Stimulated activated CD8-positive, alpha-beta memory T cell treated with anti-CD3 and anti-CD28 coated beads, Interleukin-2, amount 100 ng/mL, for 1 hour (primary cell): ENCODE measurements around the gene GNAT1.

Source experiments
- DNase-seq, 2 donors: peaks; one replicate each; pipeline ENCODE4 v3.0.0-alpha.2; 2020; ENCODE audit warnings: low read depth in 2 of 2

The GNAT1 gene

DNA sequence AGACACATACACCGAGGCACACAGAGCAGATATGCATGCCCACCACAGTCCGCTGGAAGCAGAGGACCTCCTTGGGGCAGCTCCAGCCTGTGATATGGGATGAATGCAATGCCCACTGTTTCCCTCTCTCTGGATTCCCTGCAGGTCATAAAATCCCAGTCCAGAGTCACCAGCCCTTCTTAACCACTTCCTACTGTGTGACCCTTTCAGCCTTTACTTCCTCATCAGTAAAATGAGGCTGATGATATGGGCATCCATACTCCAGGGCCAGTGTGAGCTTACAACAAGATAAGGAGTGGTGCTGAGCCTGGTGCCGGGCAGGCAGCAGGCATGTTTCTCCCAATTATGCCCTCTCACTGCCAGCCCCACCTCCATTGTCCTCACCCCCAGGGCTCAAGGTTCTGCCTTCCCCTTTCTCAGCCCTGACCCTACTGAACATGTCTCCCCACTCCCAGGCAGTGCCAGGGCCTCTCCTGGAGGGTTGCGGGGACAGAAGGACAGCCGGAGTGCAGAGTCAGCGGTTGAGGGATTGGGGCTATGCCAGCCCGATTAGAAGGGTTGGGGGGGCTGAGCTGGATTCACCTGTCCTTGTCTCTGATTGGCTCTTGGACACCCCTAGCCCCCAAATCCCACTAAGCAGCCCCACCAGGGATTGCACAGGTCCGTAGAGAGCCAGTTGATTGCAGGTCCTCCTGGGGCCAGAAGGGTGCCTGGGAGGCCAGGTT is at the start of gene GNAT1:
Gene GNAT1 (plus strand): TSS at position 675 of the 725 bp plus-strand sequence. CDS start 116 bp downstream, outside the sequence.
- no peak for DNase-seq

GRCh38 chr3:50146316-50146901 is 45.0 kb upstream of the GNAT1 start:
- DNase-seq = no peak

- no peak for DNase-seq
Measured at GRCh38 chr3:50147016-50147415, 44.4 kb upstream of the GNAT1 start.

- DNase-seq = no peak
Measured at GRCh38 chr3:50147447-50147846, 44.0 kb upstream of the GNAT1 start.

- no peak for DNase-seq
Measured at GRCh38 chr3:50147861-50148260, 43.5 kb upstream of the GNAT1 start.

DNA sequence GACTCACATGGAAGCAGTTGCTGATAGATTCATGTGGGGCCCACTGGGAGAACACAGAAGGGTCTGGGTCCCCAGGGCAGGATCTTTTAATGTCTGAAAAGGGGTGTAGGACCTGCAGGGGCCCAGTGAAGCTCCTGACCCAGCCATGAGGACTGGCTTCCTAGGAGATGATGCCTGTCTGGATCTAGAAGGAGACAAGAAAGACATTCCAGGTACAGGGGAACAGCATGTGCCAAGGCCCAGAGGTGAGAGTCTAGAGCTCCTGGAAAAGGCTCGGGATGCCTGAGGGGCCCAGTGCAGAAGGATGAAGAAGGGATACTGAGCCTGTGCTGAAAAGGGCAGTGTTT is 41.0 kb upstream of the GNAT1 start:
- DNase-seq = no peak

- no peak for DNase-seq
Measured at GRCh38 chr3:50150863-50151686, 40.3 kb upstream of the GNAT1 start.

DNA sequence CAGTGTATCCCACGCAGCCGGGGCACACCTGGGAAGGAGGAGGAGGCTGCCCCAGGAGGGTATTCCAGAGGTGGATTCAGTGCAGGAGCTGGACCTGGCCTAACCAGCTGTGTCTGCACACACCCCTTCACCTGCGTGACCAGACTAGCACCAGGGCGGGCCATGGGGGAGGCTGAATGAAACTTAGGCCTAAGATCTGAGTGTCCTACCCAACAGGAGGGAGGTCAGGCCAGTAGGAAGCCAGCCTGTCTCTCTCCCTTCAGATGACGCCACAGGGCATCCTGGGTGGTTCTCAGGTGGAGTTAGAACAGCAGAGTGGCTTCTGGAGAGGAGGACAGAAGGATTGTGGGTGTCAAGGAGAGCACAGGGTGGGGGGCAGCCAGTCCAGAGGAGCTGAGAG is 39.7 kb upstream of the GNAT1 start:
- no peak for DNase-seq

GRCh38 chr3:50153782-50154475 is 37.5 kb upstream of the GNAT1 start:
- DNase-seq = no peak

DNA sequence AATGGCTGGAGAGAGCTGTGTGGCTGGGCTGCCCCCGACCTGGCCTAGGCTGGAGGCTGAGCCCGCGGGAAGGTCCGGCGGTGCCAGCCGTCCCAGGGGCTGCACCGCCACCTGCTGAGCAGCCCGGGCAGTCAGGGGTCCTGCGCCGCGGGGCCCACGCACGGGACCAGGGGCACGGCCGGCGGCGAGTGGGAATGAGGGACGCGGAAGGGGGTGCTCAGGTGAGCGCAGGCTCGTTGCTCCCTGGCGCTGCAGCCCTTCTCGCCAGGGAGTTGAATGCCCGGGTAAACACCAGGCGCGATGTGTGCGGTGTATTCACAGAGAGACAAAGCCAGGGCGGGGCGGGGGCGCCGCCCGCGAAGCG is 37.0 kb upstream of the GNAT1 start:
- DNase-seq = no peak

- DNase-seq = peak; percentile 37 to 39
Measured at GRCh38 chr3:50154840-50155490, 36.4 kb upstream of the GNAT1 start, which contains the start of gene SEMA3F. Gene SEMA3F, plus strand, starts transcription at chr3:50155324. Its CDS starts 4,299 bp downstream, at chr3:50159623.

DNA sequence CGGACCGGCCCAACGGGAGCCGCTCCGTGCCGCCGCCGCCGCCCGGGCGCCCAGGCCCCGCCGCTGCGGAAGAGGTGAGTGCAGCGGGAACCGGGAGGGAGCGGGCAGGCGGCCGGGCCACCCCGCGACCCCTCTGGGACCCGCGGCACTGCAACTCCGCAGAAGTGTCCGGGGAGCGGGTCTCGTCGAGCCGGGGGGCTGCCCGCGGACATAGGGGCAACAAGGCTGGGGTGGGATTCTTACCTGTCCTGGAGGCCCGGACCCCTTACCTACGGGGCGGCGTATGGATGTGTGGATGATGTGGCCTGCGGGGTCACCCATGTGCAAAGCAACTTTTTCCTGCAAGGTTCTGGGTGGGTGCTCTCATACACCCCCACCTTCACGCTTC is 35.9 kb upstream of the GNAT1 start:
- DNase-seq = no peak

- DNase-seq = no peak
Measured at GRCh38 chr3:50155891-50156290, 35.5 kb upstream of the GNAT1 start.

- no peak for DNase-seq
Measured at GRCh38 chr3:50156549-50157493, 34.6 kb upstream of the GNAT1 start.

- DNase-seq = no peak
Measured at GRCh38 chr3:50157827-50158529, 33.4 kb upstream of the GNAT1 start.

DNA sequence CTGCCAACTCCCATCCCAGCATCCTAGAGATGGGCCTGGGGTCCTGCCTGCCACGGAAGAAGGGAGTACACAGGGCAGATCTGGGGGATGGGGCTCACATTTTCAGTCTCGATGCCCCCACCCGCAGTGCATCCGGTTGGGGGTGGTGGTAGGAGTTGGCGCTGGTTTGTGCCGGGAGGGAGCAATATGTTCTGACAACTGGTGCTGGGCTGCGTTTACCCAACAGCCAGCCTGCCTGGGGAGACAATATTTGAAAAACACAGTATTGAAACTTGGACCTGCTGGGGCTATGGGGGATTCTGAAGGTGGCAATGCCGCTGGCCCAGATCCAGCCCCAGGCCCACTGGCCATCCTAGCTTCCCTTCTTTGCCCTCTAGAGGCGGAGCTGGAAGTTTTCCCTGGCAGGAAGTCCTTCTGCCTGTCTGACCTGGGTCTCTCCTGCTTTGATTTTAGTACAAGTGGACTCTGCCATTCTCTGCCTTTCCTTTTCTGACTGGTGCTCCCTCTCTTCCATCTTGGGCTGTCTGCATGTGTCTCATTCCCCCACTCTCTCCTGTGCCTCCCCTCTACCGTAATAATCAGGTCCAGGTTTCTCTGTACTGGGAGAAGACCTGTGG is 32.8 kb upstream of the GNAT1 start:
- no peak for DNase-seq

GRCh38 chr3:50160561-50160983 is 30.8 kb upstream of the GNAT1 start:
- DNase-seq = no peak

DNA sequence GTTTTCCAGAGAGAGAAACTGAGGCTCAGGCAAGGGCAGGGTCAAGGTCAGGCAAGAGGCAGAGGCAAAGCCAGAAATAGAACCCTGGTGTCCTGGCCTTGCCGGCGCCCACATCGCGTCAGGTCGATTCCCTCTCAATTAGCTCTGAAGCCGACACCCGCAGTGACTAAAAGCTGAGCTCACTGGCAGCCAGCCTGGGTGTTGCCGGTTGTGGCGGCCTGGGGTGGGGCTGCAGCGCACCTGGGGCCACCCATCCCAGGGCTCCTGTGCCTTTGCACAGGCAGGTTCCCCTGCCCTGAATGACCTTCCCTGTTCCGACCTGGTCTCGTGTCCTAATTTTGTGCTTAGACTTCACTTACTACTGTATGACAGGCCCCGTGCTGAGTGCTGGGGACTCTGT is 30.1 kb upstream of the GNAT1 start:
- DNase-seq = no peak
